ENCODE measurements around the gene PLCXD3. TPM values are rescaled to one million over a fixed set of nuclear protein-coding genes. Genes with fewer than 3 reads are reported as not detected.
"Not testable (repeated sequence)": the region's sequence is repeated elsewhere in the genome, so short reads cannot be mapped to it uniquely, and the experiment has no call there.

PLCXD3 gene
- total RNA-seq, 1 donor from 2014 or later = 63.8 TPM

GRCh38 chr5:41507501-41507900 is 2.9 kb downstream of the PLCXD3 start:
- DNase-seq (ENCODE audit: low spot score) = no peak
- intact Hi-C loops (cut with DNase I) = loop anchor here (5.0 kb wide), 1 partner anchor 50 kb away; no protein-coding TSS in a partner anchor

DNA sequence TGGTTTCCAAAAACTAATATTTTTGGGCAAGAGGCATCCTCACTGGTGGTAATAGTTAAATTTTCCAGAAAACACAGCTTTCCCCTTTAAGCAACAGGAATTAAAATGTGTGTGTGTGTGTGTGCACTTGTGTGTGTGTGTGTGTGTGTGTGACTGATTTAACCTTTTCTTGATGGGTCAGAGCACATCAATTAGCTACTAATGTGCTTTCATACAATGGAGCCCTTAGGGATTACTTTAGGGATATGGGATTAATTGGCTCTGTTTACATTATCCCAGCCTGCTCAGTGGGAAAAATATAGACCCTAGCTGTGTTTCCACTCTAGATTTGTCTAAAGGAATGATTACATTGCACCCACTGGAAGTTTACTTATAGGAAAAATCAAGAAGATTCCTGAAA is 6.5 kb downstream of the PLCXD3 start:
- intact Hi-C loops (cut with DNase I) = no loop called here
- DNase-seq (ENCODE audit: low spot score) = no peak

DNA sequence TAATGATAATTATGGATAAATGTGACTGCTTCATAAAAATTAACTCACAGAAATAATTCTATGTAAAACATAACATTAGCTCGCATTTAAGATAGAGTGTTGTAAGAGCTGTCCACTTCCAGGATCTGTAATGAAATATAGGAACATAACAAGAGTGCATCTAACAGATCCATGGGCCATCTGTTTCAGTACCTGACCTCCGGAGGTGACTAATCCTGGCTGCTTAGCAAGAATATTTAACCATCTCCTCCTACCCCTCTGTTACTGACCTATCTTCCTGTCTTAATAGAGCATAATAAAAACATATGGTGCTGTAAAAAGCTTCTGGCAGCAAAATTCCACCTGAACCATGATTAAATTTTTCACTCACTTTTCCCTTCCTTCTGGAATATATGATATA is 7.1 kb downstream of the PLCXD3 start:
- intact Hi-C loops (cut with DNase I) = no loop called here
- DNase-seq (ENCODE audit: low spot score) = no peak

DNA sequence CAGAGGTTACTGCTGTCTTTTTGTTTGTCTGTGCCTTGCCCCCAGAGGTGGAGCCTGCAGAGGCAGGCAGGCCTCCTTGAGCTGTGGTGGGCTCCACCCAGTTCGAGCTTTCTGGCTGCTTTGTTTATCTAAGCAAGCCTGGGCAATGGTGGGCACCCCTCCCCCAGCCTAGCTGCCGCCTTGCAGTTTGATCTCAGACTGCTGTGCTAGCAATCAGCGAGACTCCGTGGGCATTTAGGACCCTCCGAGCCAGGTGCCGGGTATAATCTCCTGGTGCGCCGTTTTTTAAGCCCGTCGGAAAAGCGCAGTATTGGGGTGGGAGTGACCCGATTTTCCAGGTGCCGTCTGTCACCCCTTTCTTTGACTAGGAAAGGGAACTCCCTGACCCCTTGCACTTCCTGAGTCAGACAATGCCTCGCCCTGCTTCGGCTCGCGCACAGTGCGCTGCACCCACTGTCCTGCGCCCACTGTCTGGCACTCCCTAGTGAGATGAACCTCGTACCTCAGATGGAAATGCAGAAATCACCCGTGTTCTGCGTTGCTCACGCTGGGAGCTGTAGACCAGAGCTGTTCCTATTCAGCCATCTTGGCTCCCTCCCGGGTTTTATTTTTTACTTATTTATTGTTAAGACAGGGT is 16.8 kb downstream of the PLCXD3 start:
- not testable (repeated sequence) for DNase-seq (ENCODE audit: low spot score)

DNA sequence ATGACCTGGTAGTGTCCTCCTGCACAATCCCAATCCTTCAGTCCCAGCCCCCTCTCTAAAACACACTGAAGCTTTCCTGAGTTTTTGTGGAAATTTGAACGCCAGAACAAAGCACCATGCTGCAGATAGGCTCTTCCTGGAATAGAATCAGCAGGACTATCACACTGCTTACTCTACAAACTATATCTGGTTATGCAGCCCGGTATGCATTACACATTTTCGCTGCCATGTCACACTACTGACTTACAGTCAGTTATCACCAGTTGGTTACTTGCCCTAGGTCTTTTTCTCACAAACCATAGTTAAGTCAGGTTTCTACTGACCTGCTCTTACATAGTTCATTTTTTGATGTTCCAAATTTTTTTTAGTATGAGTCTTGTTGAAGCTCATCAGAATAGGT is 24.9 kb downstream of the PLCXD3 start:
- no peak for DNase-seq (ENCODE audit: low spot score)
- intact Hi-C loops (cut with DNase I) = no loop called here

More for the DNA sequence above, 16.8 kb downstream of the PLCXD3 start:
- intact Hi-C loops (cut with DNase I) = not testable (repeated sequence)

DNA sequence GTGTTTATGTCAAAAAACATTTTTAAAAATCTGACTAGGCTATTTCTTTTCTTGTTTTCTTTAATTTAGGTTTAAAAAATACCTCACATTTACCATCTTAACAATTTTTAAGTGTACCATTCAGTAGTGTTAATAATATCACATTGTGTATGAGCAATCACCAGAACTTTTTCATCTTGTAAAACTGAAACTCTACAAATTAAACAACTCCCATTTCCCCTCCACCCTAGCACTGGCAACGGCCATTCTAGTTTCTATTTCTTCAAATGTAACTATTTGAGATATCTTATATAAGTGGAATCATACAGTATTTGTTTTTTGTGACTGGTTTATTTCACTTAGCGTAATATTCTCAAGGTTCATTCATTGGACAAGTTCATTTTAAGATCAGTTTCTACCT is 27.7 kb downstream of the PLCXD3 start:
- intact Hi-C loops (cut with DNase I) = no loop called here
- no peak for DNase-seq (ENCODE audit: low spot score)

- intact Hi-C loops (cut with DNase I) = no loop called here
- DNase-seq (ENCODE audit: low spot score) = no peak
Measured at GRCh38 chr5:41482173-41482572, 28.2 kb downstream of the PLCXD3 start.

GRCh38 chr5:41471571-41472208 is 38.7 kb downstream of the PLCXD3 start:
- DNase-seq (ENCODE audit: low spot score); intact Hi-C loops (cut with DNase I): not testable (repeated sequence)

- intact Hi-C loops (cut with DNase I) = no loop called here
- no peak for DNase-seq (ENCODE audit: low spot score)
Measured at GRCh38 chr5:41465493-41466171, 44.8 kb downstream of the PLCXD3 start.

DNA sequence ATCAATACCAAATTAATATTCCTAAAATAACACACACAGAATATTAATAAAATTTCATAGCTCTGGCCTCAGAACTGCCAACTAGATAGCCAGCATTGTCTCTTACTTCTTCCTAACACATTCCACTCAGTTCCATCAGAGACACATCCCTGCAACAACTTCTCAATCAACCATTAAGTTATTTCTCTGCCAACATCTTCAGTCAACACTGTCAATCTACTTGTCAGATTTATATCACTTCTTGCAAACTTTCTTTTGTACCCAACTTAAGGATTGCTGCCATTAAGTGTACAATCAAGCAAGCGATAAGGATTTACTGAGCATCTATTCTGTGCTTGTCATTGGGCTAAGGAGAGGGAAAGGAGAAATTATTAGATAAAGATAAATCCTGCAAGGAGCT is 50.8 kb downstream of the PLCXD3 start:
- intact Hi-C loops (cut with DNase I) = loop anchor here (5.0 kb wide), 1 partner anchor 48 kb away; no protein-coding TSS in a partner anchor
- DNase-seq (ENCODE audit: low spot score) = no peak

GRCh38 chr5:41457094-41457493 is 53.3 kb downstream of the PLCXD3 start:
- no peak for DNase-seq (ENCODE audit: low spot score)
- intact Hi-C loops (cut with DNase I) = loop anchor here (2.0 to 5.0 kb wide), 2 partner anchors 50 to 70 kb away; no protein-coding TSS in a partner anchor

GRCh38 chr5:41452506-41452905 is 57.9 kb downstream of the PLCXD3 start:
- DNase-seq (ENCODE audit: low spot score) = no peak
- intact Hi-C loops (cut with DNase I) = loop anchor here (5.0 kb wide), 1 partner anchor 180 kb away; no protein-coding TSS in a partner anchor

GRCh38 chr5:41447650-41448510 is 62.5 kb downstream of the PLCXD3 start:
- no peak for DNase-seq (ENCODE audit: low spot score)

GRCh38 chr5:41445937-41446563 is 64.4 kb downstream of the PLCXD3 start:
- no peak for DNase-seq (ENCODE audit: low spot score)
- intact Hi-C loops (cut with DNase I) = no loop called here

More at GRCh38 chr5:41447650-41448510, 62.5 kb downstream of the PLCXD3 start:
- intact Hi-C loops (cut with DNase I) = no loop called here

GRCh38 chr5:41435276-41435675 is 75.1 kb downstream of the PLCXD3 start:
- intact Hi-C loops (cut with DNase I) = no loop called here
- DNase-seq (ENCODE audit: low spot score) = no peak

- no peak for DNase-seq (ENCODE audit: low spot score)
- intact Hi-C loops (cut with DNase I) = no loop called here
Measured at GRCh38 chr5:41433552-41434181, 76.7 kb downstream of the PLCXD3 start.

DNA sequence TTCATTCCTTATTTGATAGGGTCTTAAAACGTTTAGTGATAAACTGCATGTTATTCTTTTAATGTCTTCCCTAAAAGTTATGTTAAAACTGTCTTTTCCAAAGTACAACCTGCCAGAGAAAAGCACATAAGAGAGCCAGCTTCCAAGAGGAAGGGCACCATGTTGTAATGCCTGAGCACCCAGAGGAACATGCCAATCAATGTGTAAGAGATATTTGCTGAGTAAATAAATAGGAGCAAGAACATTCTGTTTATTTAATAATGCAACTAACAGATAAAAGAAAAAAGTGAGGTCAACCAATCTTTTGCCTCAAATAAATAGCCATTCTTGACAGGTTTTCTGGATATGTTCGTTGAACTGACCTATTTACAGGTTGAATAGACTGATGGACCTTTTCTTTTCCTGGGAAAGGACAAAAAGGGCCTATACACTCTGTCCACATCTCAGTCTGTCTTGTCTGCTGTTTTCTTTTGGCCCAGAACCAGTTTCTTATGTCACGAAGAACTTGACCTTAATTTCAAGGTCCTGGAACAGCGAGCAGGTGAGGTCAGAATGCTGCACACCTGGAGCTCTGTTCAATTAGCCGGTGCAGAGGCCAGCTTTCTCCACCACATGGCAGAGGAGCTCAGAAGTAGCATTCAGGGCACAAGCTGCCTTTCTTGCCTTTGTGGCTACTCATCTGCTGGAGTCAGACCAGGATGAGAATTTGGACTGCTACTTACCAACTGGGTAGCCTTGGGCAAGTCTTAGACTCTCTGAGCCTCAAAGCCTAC is 77.7 kb downstream of the PLCXD3 start:
- intact Hi-C loops (cut with DNase I) = no loop called here
- no peak for DNase-seq (ENCODE audit: low spot score)

- intact Hi-C loops (cut with DNase I) = no loop called here
- no peak for DNase-seq (ENCODE audit: low spot score)
Measured at GRCh38 chr5:41427505-41427904, 82.9 kb downstream of the PLCXD3 start.

Measured in cardiac septum (tissue), 1 donor.